Mucosa of rectum (tissue), 2 donors: Measurements from ENCODE around the gene SLC35E2B.
"Not testable (repeated sequence)": the region's sequence is repeated elsewhere in the genome, so short reads cannot be mapped to it uniquely, and the experiment has no call there.

Experiments
- H3K27ac ChIP-seq, 2 donors: one replicate each; pipeline ENCODE4 v1.7.0; 2013; ENCODE audit warnings: inconsistent platforms in 2 of 2, low read depth in 2 of 2, low read length in 2 of 2
- H3K27me3 ChIP-seq, 2 donors: one replicate each; pipeline ENCODE4 v1.7.0; 2013; ENCODE audit warnings: low read length in 2 of 2; ENCODE audit not compliant: control insufficient read depth in 2 of 2, insufficient read depth in 2 of 2
- H3K36me3 ChIP-seq, 2 donors: one replicate each; pipeline ENCODE4 v1.7.0; 2013; ENCODE audit warnings: low read length in 2 of 2; ENCODE audit not compliant: control insufficient read depth in 2 of 2, insufficient read depth in 2 of 2
- H3K4me1 ChIP-seq, 2 donors: one replicate each; pipeline ENCODE4 v1.7.0; 2013; ENCODE audit warnings: low read length in 2 of 2, mild to moderate bottlenecking in 1 of 2; ENCODE audit not compliant: control insufficient read depth in 2 of 2, insufficient read depth in 2 of 2
- H3K4me3 ChIP-seq, 2 donors: one replicate each; pipeline ENCODE4 v1.7.0; 2013; ENCODE audit warnings: low read length in 2 of 2
- H3K9ac ChIP-seq, 2 donors: one replicate each; pipeline ENCODE4 v1.7.0; 2013; ENCODE audit warnings: low read length in 2 of 2, low read depth in 1 of 2, mild to moderate bottlenecking in 1 of 2
- H3K9me3 ChIP-seq, 2 donors: one replicate each; pipeline ENCODE4 v1.7.0; 2013; ENCODE audit warnings: low read length in 2 of 2; ENCODE audit not compliant: control insufficient read depth in 2 of 2
- donor health status: healthy.
- donor health status: Normal muscosa, but diverticular disease.

Gene SLC35E2B

GRCh38 chr1:1637479-1637875 is 55.1 kb downstream of the SLC35E2B start:
- not testable (repeated sequence) for H3K36me3 ChIP-seq, H3K27ac ChIP-seq, H3K27me3 ChIP-seq, H3K4me1 ChIP-seq, H3K9me3 ChIP-seq, H3K9ac ChIP-seq, H3K4me3 ChIP-seq

GRCh38 chr1:1636621-1637478 is 55.7 kb downstream of the SLC35E2B start:
- H3K36me3 ChIP-seq, H3K9me3 ChIP-seq, H3K27ac ChIP-seq, H3K27me3 ChIP-seq, H3K4me3 ChIP-seq, H3K4me1 ChIP-seq, H3K9ac ChIP-seq: not testable (repeated sequence)

GRCh38 chr1:1634613-1635012 is 58.0 kb downstream of the SLC35E2B start:
- not testable (repeated sequence) for H3K4me1 ChIP-seq, H3K9me3 ChIP-seq, H3K4me3 ChIP-seq, H3K9ac ChIP-seq, H3K27ac ChIP-seq, H3K27me3 ChIP-seq, H3K36me3 ChIP-seq

- not testable (repeated sequence) for H3K9me3 ChIP-seq, H3K36me3 ChIP-seq, H3K27ac ChIP-seq, H3K4me3 ChIP-seq, H3K27me3 ChIP-seq, H3K9ac ChIP-seq, H3K4me1 ChIP-seq
Observed at GRCh38 chr1:1633409-1633808, 59.2 kb downstream of the SLC35E2B start.

- no peak within 1 kb of the TSS for H3K4me3 ChIP-seq
- H3K27ac ChIP-seq = peak within 1 kb of the TSS; percentile 51 to 52
Observed at GRCh38 chr1:1631782-1632420, 60.7 kb downstream of the SLC35E2B start, which contains the start of gene MMP23B. Gene MMP23B (plus strand): TSS chr1:1632173. CDS start chr1:1632219, 46 bp downstream.

GRCh38 chr1:1630965-1631781 is 61.4 kb downstream of the SLC35E2B start:
- Histone ChIP-seq H3K4me3 (no peak overlapping the region), H3K4me1 (peaks cover 10 to 11% of the 10 kb centered on the region in 2 donors), H3K27me3 (peaks cover 2 to 3% of the 10 kb centered on the region in 2 donors), H3K9ac (peak overlapping the region in 1 of 2 donors; percentile 12), H3K27ac (peak overlapping the region; percentile 61 to 78), H3K9me3 (no peaks in the 10 kb centered on the region), H3K36me3 (no peaks in the 10 kb centered on the region)

More at GRCh38 chr1:1631782-1632420, 60.7 kb downstream of the SLC35E2B start, which contains the start of gene MMP23B:
- peaks cover 2 to 3% of the 10 kb centered on the region in 2 donors for H3K27me3 ChIP-seq
- no peaks in the 10 kb centered on the region for H3K9me3 ChIP-seq
- peaks cover 4 to 5% of the 10 kb centered on the region in 2 donors for H3K36me3 ChIP-seq
- H3K4me1 ChIP-seq = peaks cover 8% of the 10 kb centered on the region in 2 donors
- no peak within 1 kb of the TSS for H3K9ac ChIP-seq

GRCh38 chr1:1630191-1630964 is 62.2 kb downstream of the SLC35E2B start:
- Histone ChIP-seq H3K36me3 (no peaks in the 10 kb centered on the region), H3K27me3 (peaks cover 2 to 3% of the 10 kb centered on the region in 2 donors), H3K27ac (peak overlapping the region; percentile 61 to 78), H3K9ac (peak overlapping the region in 1 of 2 donors; percentile 12), H3K4me3 (no peak overlapping the region), H3K9me3 (no peaks in the 10 kb centered on the region), H3K4me1 (peaks cover 10 to 11% of the 10 kb centered on the region in 2 donors)

- peaks cover 10 to 11% of the 10 kb centered on the region in 2 donors for H3K4me1 ChIP-seq
- H3K27me3 ChIP-seq = peaks cover 2 to 3% of the 10 kb centered on the region in 2 donors
- H3K4me3 ChIP-seq = no peak overlapping the region
- H3K27ac ChIP-seq = peak overlapping the region in 1 of 2 donors; percentile 78
- H3K36me3 ChIP-seq = no peaks in the 10 kb centered on the region
- no peak overlapping the region for H3K9ac ChIP-seq
- H3K9me3 ChIP-seq = no peaks in the 10 kb centered on the region
Observed at GRCh38 chr1:1629430-1630190, 63.0 kb downstream of the SLC35E2B start.
